Cortex of kidney (tissue), 1 donor: ENCODE data around the gene EXOC2.

Source experiments
- DNase-seq: peaks from one replicate; lab custom pipeline; 2025; lab: John Stamatoyannopoulos, UW

The EXOC2 gene, protein sequence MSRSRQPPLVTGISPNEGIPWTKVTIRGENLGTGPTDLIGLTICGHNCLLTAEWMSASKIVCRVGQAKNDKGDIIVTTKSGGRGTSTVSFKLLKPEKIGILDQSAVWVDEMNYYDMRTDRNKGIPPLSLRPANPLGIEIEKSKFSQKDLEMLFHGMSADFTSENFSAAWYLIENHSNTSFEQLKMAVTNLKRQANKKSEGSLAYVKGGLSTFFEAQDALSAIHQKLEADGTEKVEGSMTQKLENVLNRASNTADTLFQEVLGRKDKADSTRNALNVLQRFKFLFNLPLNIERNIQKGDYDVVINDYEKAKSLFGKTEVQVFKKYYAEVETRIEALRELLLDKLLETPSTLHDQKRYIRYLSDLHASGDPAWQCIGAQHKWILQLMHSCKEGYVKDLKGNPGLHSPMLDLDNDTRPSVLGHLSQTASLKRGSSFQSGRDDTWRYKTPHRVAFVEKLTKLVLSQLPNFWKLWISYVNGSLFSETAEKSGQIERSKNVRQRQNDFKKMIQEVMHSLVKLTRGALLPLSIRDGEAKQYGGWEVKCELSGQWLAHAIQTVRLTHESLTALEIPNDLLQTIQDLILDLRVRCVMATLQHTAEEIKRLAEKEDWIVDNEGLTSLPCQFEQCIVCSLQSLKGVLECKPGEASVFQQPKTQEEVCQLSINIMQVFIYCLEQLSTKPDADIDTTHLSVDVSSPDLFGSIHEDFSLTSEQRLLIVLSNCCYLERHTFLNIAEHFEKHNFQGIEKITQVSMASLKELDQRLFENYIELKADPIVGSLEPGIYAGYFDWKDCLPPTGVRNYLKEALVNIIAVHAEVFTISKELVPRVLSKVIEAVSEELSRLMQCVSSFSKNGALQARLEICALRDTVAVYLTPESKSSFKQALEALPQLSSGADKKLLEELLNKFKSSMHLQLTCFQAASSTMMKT

DNA sequence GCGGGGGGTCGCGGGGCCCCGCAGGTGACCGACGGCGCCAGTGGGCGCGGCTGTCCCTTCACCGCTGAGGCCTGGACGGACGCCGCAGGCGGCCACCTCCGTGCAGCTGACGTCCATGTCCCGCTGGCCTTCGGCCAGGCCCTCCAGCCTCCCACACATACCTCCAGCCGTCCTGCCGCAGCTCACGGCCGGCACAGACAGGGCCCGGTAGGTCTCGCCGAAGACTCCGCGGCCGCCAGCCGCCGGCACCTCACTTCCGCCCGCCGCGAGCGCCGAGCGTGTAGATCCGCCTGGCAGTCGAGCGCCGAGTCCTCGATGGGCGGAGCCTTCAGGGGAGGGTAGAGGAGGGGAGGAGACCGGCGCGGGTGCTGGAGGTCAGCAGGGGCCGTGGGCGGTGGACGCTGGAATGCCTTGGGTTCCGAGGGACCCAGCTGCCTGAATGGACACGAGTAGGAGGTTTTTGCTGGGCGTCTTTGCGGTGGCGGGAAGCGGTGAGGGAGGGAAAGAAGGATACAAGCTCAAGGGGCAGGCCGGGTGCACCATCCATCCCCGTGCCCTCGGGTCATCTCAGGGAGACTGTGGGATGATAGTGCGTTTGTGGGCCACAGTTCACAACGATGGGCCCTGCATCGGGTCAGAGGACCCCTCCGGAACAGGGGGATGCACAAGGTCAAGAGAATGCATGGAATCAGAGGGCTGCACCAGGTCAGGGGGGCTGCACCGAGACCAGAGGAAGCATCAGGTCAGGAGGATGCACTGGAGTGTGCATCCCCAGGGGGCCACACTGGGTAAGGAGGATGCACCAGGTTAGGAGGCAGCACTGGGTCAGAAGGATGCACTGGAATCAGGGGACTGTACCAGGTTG is at the start of gene EXOC2:
Gene EXOC2, minus strand, starts transcription at position 282 of the 865 bp plus-strand sequence. CDS start 55,321 bp downstream, outside the sequence.
- peak; percentile 18 for DNase-seq

DNA sequence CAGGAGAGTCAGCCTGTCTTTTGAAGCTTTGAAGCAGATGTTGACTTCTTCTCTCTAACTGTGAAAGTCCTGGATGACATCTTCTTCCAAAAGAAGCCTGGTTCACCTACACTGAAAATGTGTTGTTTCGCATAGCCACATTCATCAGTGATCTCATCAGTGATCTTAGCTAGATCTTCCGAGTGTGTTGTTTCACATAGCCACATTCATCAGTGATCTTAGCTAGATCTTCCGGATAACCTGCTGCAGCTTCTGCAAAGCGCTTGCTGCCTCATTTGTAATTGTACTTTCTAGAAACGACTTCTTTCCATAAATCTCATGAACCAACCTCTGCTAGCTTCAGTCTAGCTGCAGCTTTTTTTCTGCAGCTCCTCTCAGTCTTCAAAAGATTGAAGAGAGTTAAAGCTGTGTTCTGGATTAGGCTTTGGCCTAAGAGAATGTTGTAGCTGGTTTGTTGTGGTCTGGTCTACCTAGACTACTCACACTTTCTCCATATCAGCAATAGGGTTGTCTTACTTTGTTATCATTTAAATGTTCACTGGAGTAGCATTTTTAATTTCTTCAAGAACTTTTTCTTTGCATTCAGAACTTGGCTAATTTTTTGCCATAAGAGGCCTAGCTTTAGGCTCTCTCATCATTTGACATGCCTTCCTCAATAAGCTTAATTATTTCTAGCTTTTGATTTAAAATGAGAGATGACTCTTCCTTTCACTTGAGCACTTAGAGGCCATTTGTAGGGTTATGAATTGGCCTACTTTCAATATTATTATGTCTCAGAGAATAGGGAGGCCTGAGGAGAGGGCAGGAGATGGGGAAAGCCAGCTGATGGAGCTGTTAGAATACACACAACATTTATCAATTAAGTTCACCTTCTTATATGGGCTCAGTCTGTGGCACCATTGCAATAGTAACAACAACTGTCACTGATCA is 48.7 kb upstream of the EXOC2 start:
- no peak for DNase-seq

DNA sequence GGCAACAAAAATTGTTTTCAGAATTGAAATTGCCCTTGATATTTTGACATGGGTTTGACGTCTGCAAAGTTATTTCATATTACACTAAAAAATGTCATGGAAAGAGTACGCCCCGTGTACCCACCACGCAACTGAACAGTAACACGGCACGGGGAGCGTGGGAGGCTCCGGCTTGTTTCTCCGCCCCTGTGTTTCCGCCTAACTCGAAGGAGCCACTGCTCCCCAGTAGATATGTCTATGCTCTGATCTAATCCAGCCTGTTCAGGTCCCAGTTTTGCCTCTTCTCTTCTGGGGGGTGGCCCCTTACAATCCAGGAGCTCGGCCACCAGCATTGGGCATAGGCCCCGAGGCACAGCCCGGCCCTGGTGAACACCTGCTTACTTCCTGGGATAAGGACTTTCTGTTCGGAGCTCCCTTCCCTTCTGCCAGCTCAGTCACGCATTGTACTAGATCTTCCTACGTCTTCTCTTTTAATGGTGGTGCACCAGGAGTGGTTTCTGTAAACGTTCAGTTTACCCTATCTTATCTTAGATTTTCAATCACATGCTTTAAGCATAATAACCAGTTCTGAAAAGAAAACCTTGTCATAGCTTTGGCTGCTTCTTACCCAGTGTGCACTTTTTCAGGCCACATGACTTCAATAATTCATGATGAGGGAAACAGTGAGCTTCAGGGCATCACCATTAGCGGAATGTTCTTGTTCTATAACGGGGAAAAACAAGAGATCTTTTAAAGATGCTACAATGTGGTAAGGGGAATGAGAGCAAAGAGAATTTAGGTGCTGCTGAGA is 43.9 kb upstream of the EXOC2 start:
- no peak for DNase-seq

DNA sequence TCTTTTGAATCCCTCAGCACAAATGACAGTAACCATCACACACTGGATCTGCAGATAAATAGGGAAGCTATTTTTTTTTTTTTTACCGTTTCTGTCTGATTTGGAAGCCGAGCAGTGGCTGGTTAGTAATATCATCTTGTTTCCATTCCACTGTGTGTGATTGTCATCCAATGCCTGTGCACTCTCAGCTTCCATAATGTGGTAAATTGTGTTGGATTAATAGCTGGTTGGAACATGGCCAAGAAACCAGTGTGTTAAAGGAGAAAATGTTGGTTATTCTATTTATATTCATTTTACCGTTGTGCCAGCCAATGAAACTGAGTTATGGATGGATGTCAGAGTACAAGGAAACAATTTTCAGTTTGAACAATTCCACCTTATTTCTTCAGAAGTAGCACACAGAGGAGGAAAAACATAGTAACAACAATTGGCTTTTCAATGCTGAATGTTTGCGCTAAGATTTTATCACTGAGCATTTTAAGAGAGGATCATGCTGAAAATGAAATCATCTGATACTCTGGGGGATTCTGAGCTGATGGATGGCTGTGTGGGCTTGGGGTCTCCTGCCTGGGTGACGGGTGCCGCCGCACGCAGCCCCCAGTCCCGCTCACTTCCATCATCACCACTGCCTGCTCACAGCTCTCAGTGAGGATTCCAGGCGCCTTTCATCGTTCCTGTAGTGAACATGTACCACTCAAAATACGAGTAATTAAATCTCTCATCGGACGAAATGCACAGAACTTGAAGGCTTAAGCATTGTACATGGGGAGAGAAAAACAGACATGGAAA is 40.7 kb upstream of the EXOC2 start:
- DNase-seq: no peak

DNA sequence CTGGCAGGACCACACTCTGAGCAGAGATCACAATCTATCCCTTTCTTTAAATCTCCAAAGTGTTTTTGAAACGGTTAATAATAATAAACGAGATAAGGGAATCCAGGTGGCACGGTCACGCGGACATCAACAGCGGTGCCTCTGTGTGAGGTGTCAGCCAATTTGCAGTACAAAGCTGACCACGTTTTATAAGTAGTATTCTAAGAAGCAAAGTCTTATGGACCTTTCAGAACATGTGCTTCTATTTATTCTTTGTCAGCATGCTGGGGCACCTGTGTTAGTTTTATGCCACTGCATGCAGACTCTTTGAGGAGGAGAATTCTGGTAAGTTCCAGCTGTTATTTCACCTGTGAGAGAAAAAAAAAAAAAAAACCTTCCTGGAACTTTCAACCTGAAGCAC is 39.0 kb upstream of the EXOC2 start:
- no peak for DNase-seq

DNA sequence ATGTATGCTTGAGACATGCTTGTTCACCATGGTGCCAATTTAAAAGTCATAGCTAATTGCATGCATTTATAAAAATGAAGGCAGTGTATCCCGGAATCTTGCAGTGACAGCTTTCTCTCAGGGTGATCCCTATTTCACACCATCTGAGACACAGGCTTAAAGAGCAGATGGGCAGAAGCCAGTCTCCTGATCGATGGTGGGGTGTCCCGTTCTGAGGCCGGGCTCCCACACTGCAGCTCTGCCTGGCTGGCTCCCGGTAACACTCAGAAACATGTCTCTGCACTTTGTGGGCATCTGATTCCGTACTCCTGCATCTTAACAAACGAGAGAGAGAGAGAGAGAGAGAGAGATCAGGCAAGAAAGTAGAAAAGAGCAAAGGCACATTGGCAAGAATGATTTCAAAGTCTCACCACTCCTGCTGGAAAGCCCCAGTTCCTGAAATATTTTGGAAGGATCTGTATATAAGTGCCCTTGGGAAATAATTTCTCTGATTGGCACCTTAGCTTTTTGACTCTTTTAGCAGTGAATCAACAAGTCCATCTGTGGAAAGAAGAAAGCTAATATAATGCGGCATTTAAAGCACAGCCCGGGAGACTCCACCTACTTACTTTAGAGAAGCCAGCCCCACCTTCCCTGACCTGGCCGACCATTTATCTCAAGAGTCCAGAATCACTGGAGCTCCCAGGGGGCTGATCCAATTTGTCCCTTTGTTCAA is 36.8 kb upstream of the EXOC2 start:
- DNase-seq: no peak

DNA sequence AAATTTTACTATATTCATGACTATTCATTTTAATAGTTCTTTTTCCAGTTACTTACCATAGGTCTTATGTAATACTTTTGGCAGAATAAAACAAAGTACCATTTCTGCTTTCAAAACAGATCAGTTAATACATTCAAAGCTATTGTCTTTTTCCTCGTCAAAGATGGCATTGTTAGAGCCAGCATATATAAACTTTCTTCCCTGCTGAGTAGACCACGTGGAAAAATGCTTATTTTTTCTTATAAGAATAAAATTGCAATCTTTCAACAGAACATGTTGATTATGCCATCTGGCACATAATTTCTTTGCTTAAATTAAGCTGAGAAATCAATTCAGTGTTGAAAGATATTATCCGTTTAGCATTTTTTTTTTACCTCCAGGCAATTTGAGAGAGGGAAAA is 34.9 kb upstream of the EXOC2 start:
- no peak for DNase-seq

DNA sequence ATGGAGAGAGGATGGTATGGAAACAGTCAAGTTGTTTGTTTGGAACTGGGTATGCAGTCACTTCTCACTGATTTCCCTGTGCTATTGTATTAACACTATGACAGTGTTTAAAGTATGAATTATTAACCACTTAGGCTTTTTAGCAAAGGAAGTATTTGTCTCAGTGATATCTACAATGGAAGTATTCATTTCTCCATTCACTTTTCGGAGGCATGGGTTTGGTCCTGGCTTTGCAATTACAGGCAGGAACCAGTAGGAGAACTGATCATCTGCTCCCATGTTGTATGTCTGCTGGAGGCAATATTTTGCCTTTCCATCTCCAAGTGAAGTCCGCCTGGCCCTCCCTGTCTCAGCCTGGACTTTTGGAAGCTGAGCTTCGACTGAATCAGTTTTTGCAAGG is 30.6 kb upstream of the EXOC2 start:
- DNase-seq: no peak

DNA sequence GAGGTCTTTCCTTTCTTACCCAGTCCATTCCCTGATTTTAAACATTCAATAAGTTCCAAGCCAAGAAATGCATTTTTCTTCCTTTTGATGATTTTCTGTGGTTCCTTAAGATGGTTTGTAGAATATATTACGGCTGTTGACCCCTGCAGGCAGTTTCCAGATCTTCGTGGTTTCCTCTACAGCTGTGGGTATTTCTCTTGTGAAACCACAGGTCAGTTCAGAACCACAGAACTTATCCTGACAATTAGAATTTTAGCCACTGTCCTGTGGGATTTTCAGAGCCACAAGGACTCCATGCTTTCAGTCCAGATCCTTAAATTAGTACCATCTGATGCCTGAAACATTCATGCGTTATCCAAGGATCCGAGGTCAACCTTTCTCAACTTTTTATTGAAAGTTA is 29.7 kb upstream of the EXOC2 start:
- no peak for DNase-seq

DNA sequence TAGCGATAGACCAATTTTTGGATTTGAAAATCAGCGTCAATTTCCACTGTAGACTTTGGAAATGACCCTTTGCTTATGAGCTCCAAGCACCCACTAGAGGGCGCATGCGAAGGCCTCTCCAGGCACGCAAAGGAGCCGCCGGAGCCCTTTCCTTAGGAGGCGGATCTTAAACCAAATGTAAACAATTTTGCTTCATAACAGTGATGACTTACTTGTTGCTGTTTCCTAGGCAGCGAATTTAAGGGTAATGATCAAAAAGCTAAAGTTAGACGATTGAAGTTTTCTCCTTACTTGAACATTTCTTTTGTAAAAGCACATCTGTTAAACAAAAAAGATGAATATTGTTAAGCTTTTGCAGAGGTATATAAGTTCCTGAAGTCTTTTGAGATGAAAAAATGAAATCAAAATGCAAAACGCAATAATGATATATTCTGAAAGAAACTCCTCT is 29.2 kb upstream of the EXOC2 start:
- no peak for DNase-seq

DNA sequence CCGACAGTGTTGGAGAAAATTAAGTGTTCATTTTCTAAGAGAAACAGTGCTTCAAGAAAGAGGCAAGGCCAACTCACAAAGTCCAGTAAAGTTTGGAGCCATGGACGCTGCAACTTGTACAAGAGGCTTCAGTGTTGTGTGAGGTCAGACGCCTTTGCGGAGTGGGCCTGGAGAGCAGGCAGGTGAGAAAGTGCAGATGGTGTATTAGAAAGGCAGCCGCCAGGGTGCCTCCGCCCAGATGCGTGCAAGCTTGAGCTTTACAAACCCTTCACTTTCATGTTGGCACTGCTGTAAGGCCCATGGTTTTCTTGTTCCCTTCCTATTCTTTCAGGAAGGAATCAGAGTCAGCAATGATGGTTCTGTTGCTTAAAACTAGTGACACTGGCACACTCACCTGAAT is 25.4 kb upstream of the EXOC2 start:
- no peak for DNase-seq

DNA sequence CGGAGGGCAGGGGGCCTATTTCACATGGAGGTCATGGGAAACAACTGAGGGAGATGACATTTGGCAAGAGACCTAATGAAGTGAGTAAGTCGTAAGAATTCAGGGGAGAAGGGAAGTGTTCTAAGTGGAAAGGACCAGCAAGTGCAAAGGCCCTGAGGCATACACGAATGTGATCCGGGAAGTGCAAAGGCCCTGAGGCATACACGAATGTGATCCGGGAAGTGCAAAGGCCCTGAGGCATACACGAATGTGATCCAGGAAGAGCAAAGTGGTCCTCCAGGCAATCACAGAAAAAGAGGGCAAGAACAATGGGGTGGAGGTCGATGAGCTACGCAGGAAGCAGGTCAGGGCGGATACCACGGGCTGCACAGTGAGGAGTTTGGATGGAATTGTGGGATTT is 24.2 kb upstream of the EXOC2 start:
- no peak for DNase-seq

DNA sequence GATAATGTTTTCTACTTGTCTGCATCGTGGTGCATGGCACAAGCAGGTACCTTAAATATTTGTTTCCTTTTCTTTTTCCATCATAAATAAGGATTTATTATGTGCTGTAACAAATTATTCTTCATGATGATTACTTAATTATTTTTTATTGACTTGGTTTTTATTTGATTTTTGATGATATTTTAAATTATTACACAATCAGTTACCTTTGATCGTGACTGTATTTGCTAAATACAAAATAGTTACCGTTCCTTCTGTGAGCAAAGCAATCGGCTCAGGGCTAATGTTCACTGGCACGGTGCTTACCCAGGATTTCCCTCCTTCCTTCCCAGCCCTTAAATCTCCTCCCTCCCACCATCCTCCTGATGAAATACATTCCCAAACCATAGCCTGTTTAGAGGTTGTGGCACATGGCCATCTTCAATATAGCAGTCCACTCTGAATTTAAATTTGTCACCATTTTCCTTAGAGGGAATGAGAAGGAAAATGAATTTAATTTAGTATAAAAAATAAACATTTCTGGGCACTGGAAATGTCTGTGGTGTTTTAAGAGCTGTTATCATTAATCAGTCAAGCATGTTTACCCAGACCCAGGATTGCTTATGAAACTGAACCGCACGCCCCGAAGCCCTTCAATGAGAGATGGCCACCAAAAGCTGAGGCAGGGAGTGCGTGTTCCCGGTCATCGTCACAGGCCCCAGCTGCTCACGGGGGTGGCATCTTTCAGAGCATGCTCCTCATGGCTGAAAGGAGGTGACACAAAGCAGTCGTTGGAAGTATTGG is 23.0 kb upstream of the EXOC2 start:
- DNase-seq: no peak

DNA sequence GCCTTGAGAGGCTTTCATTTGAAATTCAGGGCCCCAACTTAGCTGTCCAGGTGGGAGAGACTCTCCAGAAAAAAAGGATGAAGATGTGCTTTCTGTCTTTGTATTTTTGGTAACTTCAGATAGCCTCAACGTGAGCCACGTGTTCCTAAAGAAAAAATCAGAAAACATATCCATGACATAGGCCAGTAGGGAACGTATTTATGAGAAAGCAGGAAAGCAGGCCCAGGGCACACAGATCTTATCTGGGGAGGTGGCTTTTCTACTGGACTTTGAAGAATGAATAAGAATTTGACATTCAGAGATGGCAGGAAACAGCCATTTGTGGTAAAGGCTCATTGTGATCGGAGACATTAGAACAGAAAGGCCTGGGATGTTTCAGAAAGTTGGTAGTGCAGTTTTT is 21.2 kb upstream of the EXOC2 start:
- DNase-seq: no peak

DNA sequence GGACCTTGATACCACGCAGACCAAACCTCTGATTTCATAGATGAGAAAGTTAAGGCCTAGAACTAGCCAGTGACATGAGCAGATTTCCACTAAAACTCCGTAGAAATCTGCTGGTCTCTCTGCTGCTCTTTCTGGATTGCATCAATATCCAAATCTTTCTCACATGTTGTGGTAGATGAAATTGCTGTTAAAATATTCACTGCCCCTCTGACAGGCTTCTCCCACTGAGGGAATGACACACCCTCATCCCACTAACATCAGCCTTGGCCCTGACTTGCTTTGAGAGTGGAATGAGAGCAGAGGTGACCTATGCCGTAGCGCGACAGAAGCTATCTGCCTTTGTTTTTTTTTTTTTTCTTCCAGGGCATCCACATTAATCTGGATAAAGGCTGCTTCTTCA is 20.4 kb upstream of the EXOC2 start:
- DNase-seq: no peak

DNA sequence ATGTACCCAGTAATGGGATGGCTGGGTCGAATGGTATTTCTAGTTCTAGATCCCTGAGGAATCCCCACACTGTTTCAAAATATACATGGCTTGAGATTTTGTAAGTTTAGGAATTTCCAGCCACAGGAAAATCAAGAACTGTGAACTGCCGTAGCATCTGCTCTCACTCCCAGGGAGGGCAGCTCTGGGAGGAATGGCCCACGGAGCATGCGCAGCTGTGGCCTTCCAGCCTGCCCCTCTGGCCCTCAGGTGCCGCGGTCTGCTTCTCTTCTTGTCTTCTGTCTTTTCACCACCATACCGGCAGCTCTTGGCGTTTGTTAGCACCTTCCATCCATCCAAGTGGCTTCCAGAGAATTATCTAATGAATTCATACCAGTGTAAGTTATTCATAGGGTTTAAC is 19.9 kb upstream of the EXOC2 start:
- DNase-seq: no peak

DNA sequence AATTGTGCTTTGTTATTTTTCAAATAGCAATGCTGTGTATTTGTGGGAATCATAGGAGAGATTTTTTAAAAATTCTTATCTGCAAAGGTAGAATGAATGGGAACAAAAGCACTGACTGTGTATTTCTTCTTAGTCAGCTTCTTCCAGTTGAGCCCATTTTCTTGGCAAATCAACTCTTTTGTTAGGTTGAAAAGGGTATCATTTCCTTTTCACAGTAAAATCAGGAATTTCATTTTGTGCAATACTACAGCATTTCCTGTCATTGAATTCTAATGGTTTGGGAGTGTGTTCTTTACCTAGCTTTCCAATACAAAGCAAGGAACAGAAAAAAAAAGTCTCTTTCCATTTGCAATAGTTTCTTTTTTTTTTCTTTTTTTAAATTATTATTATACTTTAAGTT is 19.0 kb upstream of the EXOC2 start:
- DNase-seq: no peak
